HEK293 (cell line): ENCODE measurements around the gene PDXK.
A peak's percentile ranks its signal among the peaks of the same experiment; 100 is the strongest.

ENCODE experiments used
- CTCF ChIA-PET: fragments of 350-600 bp; formaldehyde crosslinking; extraction: SDS; loops from one replicate; lab custom pipeline; 2021; ENCODE audit warnings: antibody characterized with exemption; lab: Yijun Ruan, JAX
- POLR2A ChIA-PET: fragments of 300-600 bp; formaldehyde crosslinking; extraction: SDS; loops from one replicate; lab custom pipeline; 2020; ENCODE audit warnings: antibody characterized with exemption, inconsistent platforms; lab: Yijun Ruan, JAX
- H3K27ac ChIP-seq: fragments of 200-500 bp; sonication (Bioruptor generic); 2 replicates; pipeline ENCODE4 v1.5.1; 2014; ENCODE audit warnings: low read depth, low read length, control low read depth, inconsistent platforms; ENCODE audit errors: extremely low read depth
- H3K36me3 ChIP-seq, 2 experiments: fragments of 200-500 bp in 1 of 2; sonication (Bioruptor generic) in 1 of 2; 1 replicate in 1 of 2; 2 replicates in 1 of 2; pipeline ENCODE4 v1.5.1; 2014 to 2017; ENCODE audit warnings: inconsistent platforms in 2 of 2, low read length in 2 of 2; ENCODE audit not compliant: control insufficient read depth in 2 of 2, insufficient read depth in 1 of 2
- H3K4me1 ChIP-seq: fragments of 200-500 bp; sonication (Bioruptor generic); 2 replicates; pipeline ENCODE4 v1.5.1; 2014; ENCODE audit warnings: mild to moderate bottlenecking, low read length, inconsistent platforms; ENCODE audit not compliant: control insufficient read depth, insufficient read depth
- H3K4me3 ChIP-seq: 2 replicates; pipeline ENCODE4 v1.5.1; 2011; ENCODE audit warnings: low read depth, mild to moderate bottlenecking, control low read depth, low read length, moderate library complexity
- H3K9me3 ChIP-seq: fragments of 200-500 bp; sonication (Bioruptor generic); 2 replicates; pipeline ENCODE4 v1.5.1; 2014; ENCODE audit warnings: low read depth, low read length, inconsistent platforms; ENCODE audit not compliant: control insufficient read depth, insufficient read depth
- BCL11A ChIP-seq: fragments of 450-650 bp; formaldehyde crosslinking; IDR thresholded peaks from 2 replicates; pipeline ENCODE4 v1.5.1; 2016; ENCODE audit warnings: low read depth, missing biosample characterization, missing genetic modification characterization
- ELK4 ChIP-seq: IDR thresholded peaks from 2 replicates; pipeline ENCODE4 v1.6.1; 2011; ENCODE audit warnings: mild to moderate bottlenecking, low read depth, low read length, borderline replicate concordance
- MZF1 ChIP-seq: fragments of 450-650 bp; formaldehyde crosslinking; IDR thresholded peaks from 2 replicates; pipeline ENCODE4 v1.5.1; 2017; ENCODE audit warnings: missing biosample characterization, missing genetic modification characterization, borderline replicate concordance
- PRDM4 ChIP-seq: fragments of 450-650 bp; formaldehyde crosslinking; IDR thresholded peaks from 2 replicates; pipeline ENCODE4 v1.5.1; 2017; ENCODE audit warnings: missing biosample characterization, missing genetic modification characterization
- PRDM6 ChIP-seq: fragments of 450-650 bp; formaldehyde crosslinking; IDR thresholded peaks from 2 replicates; pipeline ENCODE4 v1.5.1; 2017; ENCODE audit warnings: missing biosample characterization, missing genetic modification characterization
- WT1 ChIP-seq: fragments of 450-650 bp; formaldehyde crosslinking; IDR thresholded peaks from 2 replicates; pipeline ENCODE4 v1.5.1; 2016; ENCODE audit warnings: missing biosample characterization, missing genetic modification characterization
- ZBTB26 ChIP-seq: fragments of 450-650 bp; formaldehyde crosslinking; optimal IDR thresholded peaks from 2 replicates; pipeline ENCODE3; 2016; ENCODE audit warnings: missing biosample characterization, mild to moderate bottlenecking, missing genetic modification characterization
- ZBTB44 ChIP-seq: fragments of 450-650 bp; IDR thresholded peaks from 2 replicates; pipeline ENCODE4 v1.5.1; 2018; ENCODE audit warnings: missing biosample characterization, mild to moderate bottlenecking, missing genetic modification characterization
- ZEB2 ChIP-seq: fragments of 450-650 bp; formaldehyde crosslinking; IDR thresholded peaks from 2 replicates; pipeline ENCODE4 v1.5.1; 2016; ENCODE audit warnings: missing biosample characterization, missing genetic modification characterization
- ZFP3 ChIP-seq: fragments of 450-650 bp; formaldehyde crosslinking; IDR thresholded peaks from 2 replicates; pipeline ENCODE4 v1.5.1; 2016; ENCODE audit warnings: low read depth, missing biosample characterization, missing genetic modification characterization
- ZNF157 ChIP-seq: fragments of 450-650 bp; formaldehyde crosslinking; IDR thresholded peaks from 2 replicates; pipeline ENCODE4 v1.5.1; 2016; ENCODE audit warnings: missing biosample characterization, missing genetic modification characterization
- ZNF174 ChIP-seq: fragments of 450-650 bp; formaldehyde crosslinking; IDR thresholded peaks from 2 replicates; pipeline ENCODE4 v1.5.0; 2017; ENCODE audit warnings: missing biosample characterization, mild to moderate bottlenecking, missing genetic modification characterization
- ZNF221 ChIP-seq: fragments of 450-650 bp; formaldehyde crosslinking; IDR thresholded peaks from 2 replicates; pipeline ENCODE4 v1.5.1; 2017; ENCODE audit warnings: missing biosample characterization, missing genetic modification characterization, borderline replicate concordance
- ZNF223 ChIP-seq: fragments of 450-650 bp; formaldehyde crosslinking; IDR thresholded peaks from 2 replicates; pipeline ENCODE4 v1.5.1; 2016; ENCODE audit warnings: missing biosample characterization, missing genetic modification characterization
- ZNF335 ChIP-seq: fragments of 450-650 bp; formaldehyde crosslinking; conservative IDR thresholded peaks from 2 replicates; pipeline ENCODE4 v1.5.1; 2016; ENCODE audit warnings: missing biosample characterization, missing genetic modification characterization
- ZNF404 ChIP-seq: fragments of 450-650 bp; formaldehyde crosslinking; IDR thresholded peaks from 2 replicates; pipeline ENCODE4 v1.5.1; 2017; ENCODE audit warnings: missing biosample characterization, missing genetic modification characterization
- ZNF501 ChIP-seq: fragments of 450-650 bp; formaldehyde crosslinking; IDR thresholded peaks from 2 replicates; pipeline ENCODE4 v1.5.1; 2016; ENCODE audit warnings: missing biosample characterization, missing genetic modification characterization
- ZNF514 ChIP-seq: fragments of 450-650 bp; formaldehyde crosslinking; IDR thresholded peaks from 2 replicates; pipeline ENCODE4 v1.5.1; 2016; ENCODE audit warnings: missing biosample characterization, missing genetic modification characterization
- ZNF560 ChIP-seq: fragments of 450-650 bp; formaldehyde crosslinking; IDR thresholded peaks from 2 replicates; pipeline ENCODE4 v1.5.1; 2017; ENCODE audit warnings: missing biosample characterization, missing genetic modification characterization, borderline replicate concordance
- ZNF621 ChIP-seq: fragments of 450-650 bp; formaldehyde crosslinking; IDR thresholded peaks from 2 replicates; pipeline ENCODE4 v1.5.1; 2017; ENCODE audit warnings: missing biosample characterization, missing genetic modification characterization
- ZNF660 ChIP-seq: fragments of 450-650 bp; IDR thresholded peaks from 2 replicates; pipeline ENCODE4 v1.5.1; 2018; ENCODE audit warnings: missing biosample characterization, mild to moderate bottlenecking, missing genetic modification characterization
- ZNF670 ChIP-seq: fragments of 450-650 bp; formaldehyde crosslinking; IDR thresholded peaks from 2 replicates; pipeline ENCODE4 v1.5.1; 2016; ENCODE audit warnings: missing biosample characterization, missing genetic modification characterization, low read depth
- ZNF701 ChIP-seq: fragments of 450-650 bp; formaldehyde crosslinking; IDR thresholded peaks from 2 replicates; pipeline ENCODE4 v1.5.1; 2016; ENCODE audit warnings: missing biosample characterization, missing genetic modification characterization
- ZNF76 ChIP-seq: fragments of 450-650 bp; formaldehyde crosslinking; IDR thresholded peaks from 2 replicates; pipeline ENCODE4; 2016; ENCODE audit warnings: low read depth, missing biosample characterization, missing genetic modification characterization, borderline replicate concordance

PDXK gene

GRCh38 chr21:43758111-43758641 is 39.2 kb downstream of the PDXK start:
- no peak overlapping the region for H3K4me3 ChIP-seq
- no peaks in the 10 kb centered on the region for H3K4me1 ChIP-seq
- TF ChIP-seq WT1 (tag by site-specific recombination) (0 out of 2 replicates have a peak, but pooled peaks have one; percentile 12), ZNF157 (tag by site-specific recombination) (no peak), BCL11A (tag by site-specific recombination) (no peak), ZFP3 (tag by site-specific recombination) (no peak), ZEB2 (tag by site-specific recombination) (no peak), ZNF560 (tag by site-specific recombination) (no peak), ZNF76 (no peak), ZBTB44 (tag by site-specific recombination) (0 out of 2 replicates have a peak, but pooled peaks have one; percentile 17)
- CTCF ChIA-PET = interaction anchor here (1.6 kb wide), 1 partner anchor 29 kb away, joined by 7 read pairs; no protein-coding TSS in a partner anchor
- POLR2A ChIA-PET = interaction anchor here (0.7 to 1.8 kb wide), 3 partner anchors 13 to 889 kb away, joined by 3 to 7 read pairs (median 4); no protein-coding TSS in a partner anchor
- peaks cover 0 to 89% of the 10 kb centered on the region in 2 experiments; a peak in 1 of 3 replicates for H3K36me3 ChIP-seq
- H3K27ac ChIP-seq = no peak overlapping the region; the same call in 1 of the 2 replicates
- H3K9me3 ChIP-seq = no peaks in the 10 kb centered on the region

GRCh38 chr21:43758811-43759210 is 39.9 kb downstream of the PDXK start:
- Histone ChIP-seq H3K4me3 (no peak overlapping the region), H3K27ac (no peak overlapping the region), H3K36me3 (peaks cover 0 to 86% of the 10 kb centered on the region in 2 experiments; a peak in 1 of 3 replicates), H3K9me3 (no peaks in the 10 kb centered on the region), H3K4me1 (no peaks in the 10 kb centered on the region)
- no peak for TF ChIP-seq ZNF660 (tag by site-specific recombination)
- TF ChIP-seq ZNF221 = no peak
- TF ChIP-seq ZNF335 (tag by site-specific recombination) = no peak
- TF ChIP-seq PRDM6 = no peak
- no peak for TF ChIP-seq ZBTB26 (tag by site-specific recombination)
- no peak for TF ChIP-seq ZNF404
- TF ChIP-seq ZNF621 (tag by site-specific recombination) = no peak
- no peak for TF ChIP-seq MZF1
- TF ChIP-seq ZNF501 (tag by site-specific recombination) = no peak
- ChIA-PET CTCF (interaction anchor here (1.2 to 1.6 kb wide), 2 partner anchors 12 to 30 kb away, joined by 3 to 7 read pairs; no protein-coding TSS in a partner anchor), POLR2A (interaction anchor here (1.3 to 1.8 kb wide), 2 partner anchors 12 to 30 kb away, joined by 4 to 7 read pairs; no protein-coding TSS in a partner anchor)

GRCh38 chr21:43759651-43760050 is 40.7 kb downstream of the PDXK start:
- Histone ChIP-seq H3K4me1 (no peaks in the 10 kb centered on the region), H3K36me3 (peaks cover 0 to 77% of the 10 kb centered on the region in 2 experiments; a peak in 1 of 3 replicates), H3K4me3 (no peak overlapping the region), H3K27ac (no peak overlapping the region), H3K9me3 (no peaks in the 10 kb centered on the region)
- ChIA-PET POLR2A (no interaction called here), CTCF (interaction anchor here (1.2 to 1.6 kb wide), 2 partner anchors 11 to 31 kb away, joined by 3 to 7 read pairs; no protein-coding TSS in a partner anchor)
- TF ChIP-seq ZNF514 (tag by site-specific recombination) (no peak), PRDM4 (tag by site-specific recombination) (no peak), ZNF670 (tag by site-specific recombination) (no peak), ZNF174 (no peak), ZNF223 (tag by site-specific recombination) (no peak), ZNF701 (tag by site-specific recombination) (no peak), ELK4 (no peak)
